DMS153 (cell line): ENCODE measurements around the gene OSGIN1.

Experiments
- DNase-seq: peaks from one replicate; lab custom pipeline; 2025; lab: John Stamatoyannopoulos, UW

Gene OSGIN1

GRCh38 chr16:83925957-83926725 lies 26.9 kb upstream of the OSGIN1 start:
- DNase-seq = no peak

DNA sequence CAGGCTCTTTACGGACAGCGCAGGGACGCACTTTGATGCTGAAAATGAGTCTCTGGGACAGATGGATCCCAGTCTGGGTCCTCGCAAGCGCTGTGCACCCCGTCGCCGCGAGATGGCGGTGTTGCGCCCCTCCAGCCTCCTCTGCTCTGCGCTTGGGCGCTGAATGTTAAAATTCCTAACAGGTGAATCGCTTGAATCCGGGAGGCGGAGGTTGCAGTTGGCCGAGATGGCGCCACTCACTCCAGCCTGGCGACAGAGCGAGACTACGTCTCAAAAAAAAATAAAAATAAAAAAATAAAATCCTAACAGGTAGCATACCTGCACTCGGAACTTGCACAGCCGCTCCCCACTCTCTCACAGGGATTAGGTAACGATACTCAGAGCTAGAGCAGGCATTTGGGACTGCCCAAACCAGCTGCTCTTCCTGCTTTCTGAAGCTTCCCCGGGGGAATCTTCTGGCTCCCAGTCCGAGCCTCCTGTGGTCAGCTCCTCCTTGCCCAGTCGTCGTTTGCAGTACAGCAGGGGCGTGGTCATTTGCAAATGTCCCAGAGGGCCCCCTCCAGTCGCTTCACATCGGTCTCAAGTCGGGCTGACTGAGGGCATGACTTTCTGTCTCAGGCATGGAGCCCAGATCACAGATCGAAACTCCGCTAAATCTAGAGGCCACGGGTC lies 26.2 kb upstream of the OSGIN1 start:
- DNase-seq = peak; percentile 37

DNA sequence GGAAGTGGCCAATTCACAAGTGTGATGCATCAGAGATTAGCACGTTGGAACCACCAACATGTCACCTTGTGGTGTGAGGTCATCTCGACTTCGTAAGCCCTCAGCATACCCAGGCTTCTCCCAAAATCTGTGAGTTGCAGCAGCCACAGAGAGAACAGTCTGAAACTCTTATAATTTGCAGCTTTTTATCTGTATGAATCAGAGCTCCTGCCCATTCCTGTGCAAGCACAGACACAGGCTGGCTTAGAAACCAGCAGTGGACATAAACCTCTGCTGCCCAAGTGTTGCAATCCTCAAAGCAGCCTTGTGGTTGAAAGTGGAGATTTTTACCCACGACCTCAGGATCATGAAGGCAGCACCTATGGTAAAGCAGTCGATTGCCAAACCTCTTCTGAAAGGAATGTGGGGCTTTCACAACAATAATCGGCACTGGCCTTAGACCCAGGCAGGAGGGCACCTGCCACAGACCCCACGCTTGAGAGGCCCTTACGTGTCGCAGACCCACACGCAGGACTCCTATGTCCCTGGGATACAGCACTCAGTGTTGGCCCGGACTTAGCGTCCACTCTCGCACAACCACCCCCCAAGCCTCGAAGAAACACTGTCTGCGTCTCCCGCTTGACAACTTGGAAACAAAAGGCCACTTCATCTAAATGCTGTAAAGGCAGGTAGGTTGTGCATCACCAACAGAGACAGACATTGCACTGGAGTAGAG lies 24.5 kb upstream of the OSGIN1 start:
- DNase-seq = no peak

GRCh38 chr16:83929811-83930555 lies 23.1 kb upstream of the OSGIN1 start:
- no peak for DNase-seq

- DNase-seq = no peak
Observed at GRCh38 chr16:83930730-83931500, 22.1 kb upstream of the OSGIN1 start.

- no peak for DNase-seq
Observed at GRCh38 chr16:83931556-83931955, 21.5 kb upstream of the OSGIN1 start.

DNA sequence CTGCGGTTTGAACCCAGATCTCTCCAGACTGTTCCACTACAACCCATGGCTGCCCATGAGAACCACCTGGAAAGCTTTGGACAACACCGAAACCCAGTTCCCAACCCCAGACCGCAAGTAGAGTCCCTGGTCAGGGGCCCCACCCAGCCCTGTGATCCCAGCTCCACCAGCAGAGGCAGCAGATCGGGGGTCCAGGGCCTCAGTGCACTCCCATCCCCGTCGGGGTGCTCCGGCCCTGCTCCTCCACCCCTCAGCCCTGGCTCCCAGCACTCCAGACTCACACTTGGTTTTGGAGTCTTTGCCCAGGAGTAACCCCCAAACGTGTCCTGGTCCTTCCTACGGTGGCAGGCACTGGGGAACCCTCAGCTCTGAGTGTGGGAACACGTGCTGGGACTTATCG lies 20.7 kb upstream of the OSGIN1 start:
- no peak for DNase-seq

- DNase-seq = no peak
Observed at GRCh38 chr16:83932955-83933673, 19.9 kb upstream of the OSGIN1 start.

GRCh38 chr16:83933885-83934683 lies 19.0 kb upstream of the OSGIN1 start:
- no peak for DNase-seq

GRCh38 chr16:83934684-83934977 lies 18.4 kb upstream of the OSGIN1 start:
- no peak for DNase-seq

GRCh38 chr16:83935005-83935857 lies 17.8 kb upstream of the OSGIN1 start:
- DNase-seq = no peak

DNA sequence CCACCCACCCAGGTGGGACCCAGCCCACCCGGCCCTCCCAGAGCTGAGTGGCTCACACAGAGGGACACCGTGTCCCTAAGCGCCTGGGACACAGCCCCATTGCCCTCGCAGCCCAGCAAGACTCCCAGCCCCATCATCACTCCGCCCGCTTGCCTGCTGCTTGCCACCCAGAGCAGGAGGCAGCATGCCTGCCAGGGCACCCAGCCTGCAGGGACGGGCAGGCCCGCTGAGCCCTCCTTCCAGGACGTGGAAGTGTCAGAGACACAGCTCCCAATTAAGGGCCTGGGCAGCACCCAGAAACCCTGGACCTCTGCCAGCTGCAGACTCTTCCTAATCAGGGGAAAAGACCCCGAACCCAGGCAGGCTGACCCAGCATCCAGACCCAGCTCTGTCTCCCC lies 17.2 kb upstream of the OSGIN1 start:
- no peak for DNase-seq

DNA sequence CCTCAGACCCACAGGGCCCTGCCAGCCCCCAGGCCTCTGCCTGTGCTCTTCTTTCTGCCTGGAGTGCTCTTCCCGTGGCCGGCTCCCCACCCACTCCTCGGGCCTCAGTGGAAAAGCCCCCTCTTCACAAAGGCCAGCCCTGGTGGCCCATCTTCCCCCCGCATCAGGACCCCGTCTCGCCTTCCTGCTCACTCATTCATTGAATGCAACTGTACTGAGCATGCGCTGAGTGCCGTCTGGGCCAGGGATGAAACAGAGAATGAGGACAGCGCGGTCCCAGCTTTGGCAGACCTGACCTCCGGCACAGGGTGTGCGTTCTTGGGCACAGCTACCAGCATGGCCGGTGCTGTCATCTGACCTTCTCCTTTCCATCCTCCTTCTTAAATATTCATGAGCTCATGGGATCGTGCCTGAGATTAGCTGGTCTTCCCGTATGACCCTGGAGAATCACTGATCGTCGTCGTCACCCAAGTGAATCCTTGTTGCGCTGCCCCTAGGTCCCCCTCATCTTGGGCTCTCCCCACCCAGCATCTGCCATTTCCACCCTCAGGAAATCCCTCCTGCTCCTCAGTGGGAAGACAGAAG lies 16.4 kb upstream of the OSGIN1 start:
- DNase-seq = no peak

DNA sequence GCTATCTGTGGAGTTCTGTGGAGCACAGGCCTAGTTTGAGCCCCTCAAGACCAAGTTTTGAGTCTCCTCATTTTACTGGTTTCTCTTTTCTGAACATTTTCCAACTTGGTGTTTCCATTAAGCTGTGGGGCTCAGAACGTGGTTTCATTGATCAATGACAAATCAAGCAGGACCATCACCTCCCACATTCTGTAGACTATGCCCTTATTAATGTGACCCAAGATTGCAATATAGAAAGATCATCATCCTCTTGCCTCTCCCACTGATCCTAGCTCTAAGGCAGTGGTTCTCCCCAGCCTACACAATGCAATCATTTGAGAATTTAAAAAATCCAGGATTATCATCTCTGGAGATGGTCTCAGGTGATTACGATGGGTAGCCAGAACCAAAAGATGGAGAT lies 15.8 kb upstream of the OSGIN1 start:
- DNase-seq = no peak

DNA sequence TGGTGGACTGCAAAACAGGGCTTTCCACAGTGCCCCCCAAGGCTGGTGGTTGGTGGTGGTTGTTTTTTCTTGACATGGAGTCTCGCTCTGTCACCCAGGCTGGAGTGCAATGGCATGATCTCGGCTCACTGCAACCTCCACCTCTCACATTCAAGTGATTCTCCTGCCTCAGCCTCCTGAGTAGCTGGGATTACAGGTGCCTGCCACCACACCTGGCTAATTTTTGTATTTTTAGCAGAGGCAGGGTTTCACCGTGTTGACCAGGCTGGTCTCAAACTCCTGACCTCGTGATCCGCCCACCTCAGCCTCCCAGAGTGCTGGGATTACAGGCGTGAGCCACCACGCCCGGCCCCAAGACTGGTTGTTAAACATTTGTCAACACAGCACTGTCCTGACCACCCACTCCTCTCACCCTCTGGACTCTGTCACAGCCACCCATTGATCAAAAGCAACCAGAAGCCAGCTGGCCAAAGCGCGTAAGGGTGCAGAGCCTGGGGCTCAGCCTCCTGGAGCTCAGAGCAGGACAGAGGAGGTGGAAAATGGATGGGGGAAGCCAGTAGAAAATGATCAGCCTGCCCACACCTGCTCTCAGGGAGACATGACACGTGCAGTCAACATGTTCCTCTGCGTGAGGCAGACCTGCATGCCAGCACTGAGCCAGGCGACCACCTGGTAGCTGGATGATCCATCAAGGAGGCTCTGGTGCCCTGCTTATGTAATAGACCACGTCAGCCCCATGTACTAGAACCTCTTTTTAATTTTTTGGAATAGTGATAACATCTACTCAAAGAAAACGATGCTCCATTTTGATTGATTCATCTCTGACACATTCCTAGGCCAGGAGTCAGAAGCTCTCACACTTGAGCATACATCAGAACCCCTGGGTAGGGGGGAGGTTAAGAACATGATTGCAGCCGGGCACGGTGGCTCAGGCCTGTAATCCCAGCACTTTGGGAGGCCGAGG lies 14.8 kb upstream of the OSGIN1 start:
- no peak for DNase-seq

GRCh38 chr16:83939266-83939855 lies 13.7 kb upstream of the OSGIN1 start:
- no peak for DNase-seq

GRCh38 chr16:83940119-83940518 lies 12.9 kb upstream of the OSGIN1 start:
- DNase-seq = no peak
